ENCODE results near the gene PRMT1.

DNA sequence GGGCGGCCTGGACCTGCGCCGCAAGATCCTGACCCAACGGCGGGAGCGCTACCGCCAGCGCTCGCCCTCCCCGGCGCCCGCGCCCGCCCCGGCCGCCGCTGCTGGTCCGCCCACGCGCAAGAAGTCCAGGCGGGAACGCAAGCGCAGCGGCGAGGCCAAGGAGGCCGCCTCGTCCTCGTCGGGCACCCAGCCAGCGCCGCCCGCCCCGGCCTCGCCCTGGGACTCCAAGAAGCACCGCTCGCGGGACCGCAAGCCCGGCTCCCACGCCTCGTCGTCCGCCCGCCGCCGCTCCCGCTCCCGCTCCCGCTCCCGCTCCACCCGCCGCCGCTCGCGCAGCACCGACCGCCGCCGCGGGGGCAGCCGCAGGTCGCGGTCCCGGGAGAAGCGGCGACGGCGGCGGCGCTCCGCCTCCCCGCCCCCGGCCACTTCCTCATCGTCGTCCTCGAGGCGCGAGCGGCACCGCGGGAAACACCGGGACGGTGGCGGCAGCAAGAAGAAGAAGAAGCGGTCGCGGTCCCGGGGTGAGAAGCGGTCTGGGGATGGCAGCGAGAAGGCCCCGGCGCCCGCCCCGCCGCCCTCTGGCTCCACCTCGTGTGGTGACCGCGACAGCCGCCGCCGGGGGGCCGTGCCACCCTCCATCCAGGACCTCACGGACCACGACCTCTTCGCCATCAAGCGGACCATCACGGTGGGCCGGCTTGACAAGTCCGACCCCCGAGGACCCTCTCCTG lies 25.1 kb upstream of the PRMT1 start:
- TF ChIP-seq, protein P1, sequence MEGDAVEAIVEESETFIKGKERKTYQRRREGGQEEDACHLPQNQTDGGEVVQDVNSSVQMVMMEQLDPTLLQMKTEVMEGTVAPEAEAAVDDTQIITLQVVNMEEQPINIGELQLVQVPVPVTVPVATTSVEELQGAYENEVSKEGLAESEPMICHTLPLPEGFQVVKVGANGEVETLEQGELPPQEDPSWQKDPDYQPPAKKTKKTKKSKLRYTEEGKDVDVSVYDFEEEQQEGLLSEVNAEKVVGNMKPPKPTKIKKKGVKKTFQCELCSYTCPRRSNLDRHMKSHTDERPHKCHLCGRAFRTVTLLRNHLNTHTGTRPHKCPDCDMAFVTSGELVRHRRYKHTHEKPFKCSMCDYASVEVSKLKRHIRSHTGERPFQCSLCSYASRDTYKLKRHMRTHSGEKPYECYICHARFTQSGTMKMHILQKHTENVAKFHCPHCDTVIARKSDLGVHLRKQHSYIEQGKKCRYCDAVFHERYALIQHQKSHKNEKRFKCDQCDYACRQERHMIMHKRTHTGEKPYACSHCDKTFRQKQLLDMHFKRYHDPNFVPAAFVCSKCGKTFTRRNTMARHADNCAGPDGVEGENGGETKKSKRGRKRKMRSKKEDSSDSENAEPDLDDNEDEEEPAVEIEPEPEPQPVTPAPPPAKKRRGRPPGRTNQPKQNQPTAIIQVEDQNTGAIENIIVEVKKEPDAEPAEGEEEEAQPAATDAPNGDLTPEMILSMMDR (IDR thresholded peaks at IDR 0.05; ENCODE audit: poor library complexity, severe bottlenecking) = no peak
- TF ChIP-seq, protein P2, sequence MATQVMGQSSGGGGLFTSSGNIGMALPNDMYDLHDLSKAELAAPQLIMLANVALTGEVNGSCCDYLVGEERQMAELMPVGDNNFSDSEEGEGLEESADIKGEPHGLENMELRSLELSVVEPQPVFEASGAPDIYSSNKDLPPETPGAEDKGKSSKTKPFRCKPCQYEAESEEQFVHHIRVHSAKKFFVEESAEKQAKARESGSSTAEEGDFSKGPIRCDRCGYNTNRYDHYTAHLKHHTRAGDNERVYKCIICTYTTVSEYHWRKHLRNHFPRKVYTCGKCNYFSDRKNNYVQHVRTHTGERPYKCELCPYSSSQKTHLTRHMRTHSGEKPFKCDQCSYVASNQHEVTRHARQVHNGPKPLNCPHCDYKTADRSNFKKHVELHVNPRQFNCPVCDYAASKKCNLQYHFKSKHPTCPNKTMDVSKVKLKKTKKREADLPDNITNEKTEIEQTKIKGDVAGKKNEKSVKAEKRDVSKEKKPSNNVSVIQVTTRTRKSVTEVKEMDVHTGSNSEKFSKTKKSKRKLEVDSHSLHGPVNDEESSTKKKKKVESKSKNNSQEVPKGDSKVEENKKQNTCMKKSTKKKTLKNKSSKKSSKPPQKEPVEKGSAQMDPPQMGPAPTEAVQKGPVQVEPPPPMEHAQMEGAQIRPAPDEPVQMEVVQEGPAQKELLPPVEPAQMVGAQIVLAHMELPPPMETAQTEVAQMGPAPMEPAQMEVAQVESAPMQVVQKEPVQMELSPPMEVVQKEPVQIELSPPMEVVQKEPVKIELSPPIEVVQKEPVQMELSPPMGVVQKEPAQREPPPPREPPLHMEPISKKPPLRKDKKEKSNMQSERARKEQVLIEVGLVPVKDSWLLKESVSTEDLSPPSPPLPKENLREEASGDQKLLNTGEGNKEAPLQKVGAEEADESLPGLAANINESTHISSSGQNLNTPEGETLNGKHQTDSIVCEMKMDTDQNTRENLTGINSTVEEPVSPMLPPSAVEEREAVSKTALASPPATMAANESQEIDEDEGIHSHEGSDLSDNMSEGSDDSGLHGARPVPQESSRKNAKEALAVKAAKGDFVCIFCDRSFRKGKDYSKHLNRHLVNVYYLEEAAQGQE (IDR thresholded peaks at IDR 0.05; ENCODE audit: borderline replicate concordance) = no peak
- TF ChIP-seq RAD21 (conservative IDR thresholded peaks at IDR 0.05) (no peak), POLR2AphosphoS5 (IDR thresholded peaks at IDR 0.05) (no peak), TAF1 (IDR thresholded peaks at IDR 0.05; ENCODE audit: low read depth) (no peak)
